ENCODE data around the gene PCED1B.

GRCh38 chr12:47164116-47164515 lies 84.7 kb downstream of the PCED1B start:
- TF ChIP-seq CTCF (IDR thresholded peaks at IDR 0.05) = no peak
- TF ChIP-seq POLR2AphosphoS5 (IDR thresholded peaks at IDR 0.05) = no peak
